Stimulated activated effector memory CD8-positive, alpha-beta T cell treated with anti-CD3 and anti-CD28 coated beads, Interleukin-12 subunit alpha, Interleukin-12 subunit beta, amount 100 ng/mL, for 72 hours (primary cell): ENCODE measurements around the gene COPB2.
"Not testable (repeated sequence)": the region's sequence is repeated elsewhere in the genome, so short reads cannot be mapped to it uniquely, and the experiment has no call there.

Experiments
- ATAC-seq: fragments of 150-1000 bp; cut with Tn5 transposase; 2 replicates; pipeline ENCODE4 v1.10.0; 2021
- DNase-seq, 2 donors: peaks; one replicate each; pipeline ENCODE4 v3.0.0; 2021 to 2022; ENCODE audit warnings: low spot score in 2 of 2
- H3K27ac Mint-ChIP-seq: one replicate; pipeline ENCODE4 v1.8.0; 2022; ENCODE audit warnings: mild to moderate bottlenecking, mixed read lengths
- H3K36me3 Mint-ChIP-seq: one replicate; pipeline ENCODE4 v1.8.0; 2022; ENCODE audit warnings: mild to moderate bottlenecking, mixed read lengths
- H3K4me1 Mint-ChIP-seq: one replicate; pipeline ENCODE4 v1.8.0; 2022; ENCODE audit warnings: mixed read lengths
- H3K4me3 Mint-ChIP-seq: one replicate; pipeline ENCODE4 v1.8.0; 2022; ENCODE audit warnings: mild to moderate bottlenecking, mixed read lengths
- H3K9me3 Mint-ChIP-seq: one replicate; pipeline ENCODE4 v1.8.0; 2022; ENCODE audit warnings: mixed read lengths

Gene COPB2

GRCh38 chr3:139396707-139397106 lies 7.3 kb upstream of the COPB2 start:
- H3K27ac Mint-ChIP-seq = no peak overlapping the region
- no peak for ATAC-seq
- H3K9me3 Mint-ChIP-seq = no peaks in the 10 kb centered on the region
- no peak overlapping the region for H3K4me3 Mint-ChIP-seq
- H3K4me1 Mint-ChIP-seq = peaks cover 5% of the 10 kb centered on the region
- no peaks in the 10 kb centered on the region for H3K36me3 Mint-ChIP-seq
- DNase-seq = no peak

GRCh38 chr3:139394116-139394515 lies 4.7 kb upstream of the COPB2 start:
- H3K4me3 Mint-ChIP-seq = no peak overlapping the region
- no peaks in the 10 kb centered on the region for H3K9me3 Mint-ChIP-seq
- DNase-seq (no peak), ATAC-seq (no peak)
- H3K27ac Mint-ChIP-seq = no peak overlapping the region
- peaks cover 14% of the 10 kb centered on the region for H3K36me3 Mint-ChIP-seq
- H3K4me1 Mint-ChIP-seq = peaks cover 10% of the 10 kb centered on the region

GRCh38 chr3:139388821-139389551 lies 461 bp downstream of the COPB2 start:
- H3K4me1 Mint-ChIP-seq = peaks cover 32% of the 10 kb centered on the region
- peaks cover 38% of the 10 kb centered on the region for H3K36me3 Mint-ChIP-seq
- peak overlapping the region; percentile 98 for H3K27ac Mint-ChIP-seq
- no peaks in the 10 kb centered on the region for H3K9me3 Mint-ChIP-seq
- no peak for DNase-seq
- H3K4me3 Mint-ChIP-seq = peak overlapping the region; percentile 88
- ATAC-seq = peak; percentile 48

DNA sequence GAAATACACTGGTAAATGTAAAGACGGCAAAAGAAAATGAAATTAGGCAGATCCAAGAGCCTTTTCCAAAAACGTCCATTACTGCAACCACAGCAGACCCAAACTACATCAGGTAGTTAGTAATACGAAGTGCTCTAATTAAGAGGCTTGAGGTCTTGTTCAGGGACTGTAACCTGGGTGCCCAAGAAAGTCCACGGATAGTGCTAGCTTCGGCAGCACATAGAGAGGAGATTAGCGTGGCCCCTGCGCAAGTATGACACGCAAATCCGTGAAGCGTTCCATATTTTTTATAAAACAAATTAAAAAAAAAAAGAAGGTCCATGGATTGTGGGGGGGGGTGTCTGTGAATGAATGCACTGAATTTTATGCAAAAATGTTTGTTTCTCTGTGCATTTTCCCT lies 1.4 kb downstream of the COPB2 start:
- Mint-ChIP-seq H3K36me3 (peaks cover 42% of the 10 kb centered on the region), H3K9me3 (no peaks in the 10 kb centered on the region), H3K27ac (peak overlapping the region; percentile 98), H3K4me1 (peaks cover 32% of the 10 kb centered on the region), H3K4me3 (peak overlapping the region; percentile 88)
- ATAC-seq (no peak), DNase-seq (no peak)

DNA sequence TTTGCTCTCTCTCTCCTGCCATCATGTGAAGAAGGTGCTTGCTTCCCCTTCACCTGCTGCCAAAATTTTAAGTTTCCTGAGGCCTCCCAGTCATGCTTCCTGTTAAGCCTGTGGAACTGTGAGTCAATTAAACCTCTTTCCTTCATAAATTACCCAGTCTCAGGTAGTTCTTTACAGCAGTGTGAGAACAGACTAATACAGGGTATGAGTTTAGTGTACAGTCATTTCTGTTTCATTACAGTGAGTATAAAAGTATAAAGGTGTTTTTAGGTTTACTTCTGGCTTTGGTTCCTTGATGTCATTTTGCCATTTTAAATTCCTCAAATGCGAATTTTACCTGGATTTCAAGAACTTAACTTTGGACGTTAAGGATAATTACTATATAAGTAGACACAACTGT lies 7.2 kb downstream of the COPB2 start:
- ATAC-seq, H3K27ac Mint-ChIP-seq: not testable (repeated sequence)
- peaks cover 80% of the 10 kb centered on the region for H3K36me3 Mint-ChIP-seq

DNA sequence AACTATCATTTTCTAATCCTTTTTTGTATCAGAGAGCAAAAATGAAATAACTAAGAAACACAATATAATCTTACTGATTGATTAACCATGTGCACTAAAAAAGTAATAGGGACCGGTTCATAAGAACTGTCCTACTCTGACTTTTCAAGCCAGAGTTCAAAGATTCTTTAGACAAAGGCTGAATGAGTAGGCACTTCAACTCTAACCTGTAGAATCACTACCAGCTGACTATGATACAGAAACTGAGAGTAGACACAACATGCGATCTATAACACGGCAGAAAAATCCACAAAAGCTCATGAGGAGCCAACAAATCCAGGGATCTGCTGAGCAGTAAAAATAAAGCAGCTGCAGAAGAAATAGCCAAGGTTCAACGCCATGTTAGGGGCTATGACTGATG lies 8.9 kb downstream of the COPB2 start:
- Mint-ChIP-seq H3K4me1 (peaks cover 25% of the 10 kb centered on the region), H3K9me3 (no peaks in the 10 kb centered on the region), H3K36me3 (peaks cover 86% of the 10 kb centered on the region), H3K4me3 (no peak overlapping the region), H3K27ac (peak overlapping the region; percentile 15)
- no peak for DNase-seq
- peak; percentile 61 for ATAC-seq

More for the DNA sequence above, 7.2 kb downstream of the COPB2 start:
- not testable (repeated sequence) for H3K4me3 Mint-ChIP-seq, H3K9me3 Mint-ChIP-seq, DNase-seq
- peaks cover 39% of the 10 kb centered on the region for H3K4me1 Mint-ChIP-seq

DNA sequence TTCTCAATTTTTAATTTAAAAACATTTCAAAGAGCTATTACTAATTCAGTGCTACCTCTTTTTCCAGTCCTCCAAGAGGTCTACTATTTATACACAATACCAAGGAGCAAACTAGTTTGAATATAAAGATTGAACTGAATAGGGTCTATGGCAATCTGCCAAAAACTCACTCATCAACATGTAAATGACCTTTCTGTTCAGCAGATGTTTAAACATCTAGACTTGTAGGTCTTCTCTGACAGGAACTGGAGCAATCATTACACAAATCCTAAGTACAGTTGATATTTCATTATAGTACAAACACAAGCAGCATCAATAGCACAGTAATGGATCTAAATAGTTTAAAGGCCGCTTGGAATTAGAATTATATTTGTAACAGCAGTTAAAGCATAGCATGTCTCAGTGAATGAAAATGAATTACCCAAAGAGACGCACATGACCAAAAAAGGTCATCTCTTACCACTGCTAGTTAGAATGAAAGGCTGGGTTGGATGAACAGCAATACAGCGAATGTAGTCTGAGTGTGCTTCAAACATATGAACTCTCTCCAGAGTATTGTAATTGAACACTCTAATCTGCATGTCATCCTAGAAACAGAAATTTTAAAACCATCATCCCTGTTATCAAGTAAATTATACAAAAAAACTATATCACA lies 10.7 kb downstream of the COPB2 start:
- peak overlapping the region; percentile 60 for H3K27ac Mint-ChIP-seq
- DNase-seq = no peak
- H3K36me3 Mint-ChIP-seq = peaks cover 97% of the 10 kb centered on the region
- H3K4me1 Mint-ChIP-seq = peaks cover 25% of the 10 kb centered on the region
- no peak for ATAC-seq
- H3K9me3 Mint-ChIP-seq = no peaks in the 10 kb centered on the region
- H3K4me3 Mint-ChIP-seq = no peak overlapping the region

- Mint-ChIP-seq H3K27ac (no peak overlapping the region), H3K36me3 (peaks cover 100% of the 10 kb centered on the region), H3K9me3 (no peaks in the 10 kb centered on the region), H3K4me3 (no peak overlapping the region), H3K4me1 (peaks cover 25% of the 10 kb centered on the region)
- ATAC-seq = no peak
- no peak for DNase-seq
These were observed 12.1 kb downstream of the COPB2 start for GRCh38 chr3:139377378-139377777.

DNA sequence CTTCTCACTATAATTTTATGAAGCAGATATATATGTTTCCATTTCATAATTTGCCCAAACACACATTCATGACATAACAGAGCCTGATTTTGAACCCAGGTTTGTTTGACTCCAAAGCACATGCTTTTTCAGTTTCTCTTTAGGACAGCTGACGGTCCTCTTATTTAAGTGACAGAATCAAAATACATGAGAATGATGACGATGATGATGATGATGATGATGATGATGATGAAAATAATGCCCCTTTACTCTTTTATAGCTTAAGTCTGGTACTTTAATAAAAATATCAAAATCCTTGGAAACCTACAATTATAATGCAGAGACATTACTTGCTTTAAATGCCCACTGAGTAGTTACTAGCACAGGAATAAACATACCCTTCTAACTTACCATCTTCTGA lies 15.3 kb downstream of the COPB2 start:
- no peak for ATAC-seq
- Mint-ChIP-seq H3K36me3 (peaks cover 100% of the 10 kb centered on the region), H3K4me3 (no peak overlapping the region), H3K4me1 (peaks cover 6% of the 10 kb centered on the region), H3K9me3 (no peaks in the 10 kb centered on the region), H3K27ac (no peak overlapping the region)
- DNase-seq = no peak

DNA sequence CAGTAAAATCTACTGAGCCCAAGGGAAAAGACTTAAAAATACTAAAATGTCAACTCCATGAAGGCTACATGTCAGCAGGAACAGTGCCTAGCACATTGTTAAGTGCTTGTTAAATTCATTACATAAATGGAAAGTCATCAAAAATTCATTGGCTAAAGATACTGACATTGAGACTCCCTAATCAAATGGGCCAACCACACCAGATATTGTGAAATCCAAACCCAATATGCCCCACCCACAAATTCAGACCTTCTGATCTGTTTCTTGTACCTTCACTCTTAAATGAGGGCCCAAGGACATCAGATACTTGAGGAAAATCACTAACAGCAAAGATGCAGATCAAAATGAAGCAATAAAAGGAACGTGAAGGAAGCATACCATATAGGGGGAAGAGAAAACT lies 24.9 kb downstream of the COPB2 start:
- H3K36me3 Mint-ChIP-seq = peaks cover 98% of the 10 kb centered on the region
- no peaks in the 10 kb centered on the region for H3K9me3 Mint-ChIP-seq
- H3K27ac Mint-ChIP-seq = no peak overlapping the region
- H3K4me3 Mint-ChIP-seq = no peak overlapping the region
- DNase-seq (no peak), ATAC-seq (no peak)
- no peaks in the 10 kb centered on the region for H3K4me1 Mint-ChIP-seq

DNA sequence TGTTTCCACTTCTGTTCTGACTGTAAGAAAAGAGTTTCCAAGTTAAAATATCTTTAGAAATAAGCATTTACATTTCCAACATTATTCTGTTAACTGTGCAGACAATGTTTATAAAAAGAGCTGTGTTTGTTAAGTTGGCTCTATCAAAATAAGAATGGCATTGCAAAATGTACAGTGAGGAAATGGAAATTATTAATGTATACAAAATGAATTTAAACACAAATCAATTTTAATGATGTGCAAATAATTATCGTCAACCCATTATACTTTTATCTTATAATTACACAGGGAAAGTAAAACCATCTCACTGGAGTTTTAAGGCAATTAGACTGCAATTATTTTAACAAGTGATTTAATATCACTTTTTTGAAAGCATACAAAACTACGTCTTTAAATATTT lies 28.2 kb downstream of the COPB2 start:
- DNase-seq (no peak), ATAC-seq (no peak)
- no peaks in the 10 kb centered on the region for H3K9me3 Mint-ChIP-seq
- no peak overlapping the region for H3K27ac Mint-ChIP-seq
- no peak overlapping the region for H3K4me3 Mint-ChIP-seq
- H3K4me1 Mint-ChIP-seq = peaks cover 18% of the 10 kb centered on the region
- peaks cover 98% of the 10 kb centered on the region for H3K36me3 Mint-ChIP-seq

DNA sequence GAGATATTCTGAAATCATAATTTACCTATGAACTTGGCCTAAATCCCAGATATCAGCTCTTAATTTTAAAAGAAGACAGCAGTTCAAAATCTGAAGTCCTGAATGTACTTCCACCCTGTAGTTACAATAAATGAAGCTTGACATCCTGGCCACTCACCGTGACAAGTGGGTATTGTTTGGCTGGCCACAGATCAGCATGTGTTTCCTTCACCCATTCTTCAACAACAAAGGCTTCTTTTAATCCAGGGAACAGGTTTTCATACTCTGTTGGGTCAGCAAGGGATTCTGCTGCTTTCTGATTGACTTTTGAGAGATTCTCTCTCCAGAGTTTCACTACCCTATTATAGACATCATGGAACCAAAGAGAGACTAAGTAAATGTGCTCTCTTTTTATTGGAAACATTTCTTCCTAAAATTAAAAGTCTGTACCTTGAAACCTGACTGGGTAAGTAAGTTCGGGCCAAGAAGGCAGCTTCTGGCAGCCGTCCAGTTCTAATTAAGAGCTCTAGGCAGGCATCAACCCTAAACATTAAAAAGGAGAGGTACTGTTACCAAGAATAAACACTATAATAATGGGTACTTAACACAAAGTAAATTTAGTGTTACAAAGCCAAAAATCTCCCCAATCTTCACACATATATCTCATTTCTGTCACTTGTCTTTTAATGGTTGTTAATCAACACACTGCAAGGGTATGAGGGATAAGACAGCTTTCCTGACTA lies 30.4 kb downstream of the COPB2 start:
- H3K4me1 Mint-ChIP-seq = peaks cover 26% of the 10 kb centered on the region
- H3K27ac Mint-ChIP-seq = no peak overlapping the region

DNA sequence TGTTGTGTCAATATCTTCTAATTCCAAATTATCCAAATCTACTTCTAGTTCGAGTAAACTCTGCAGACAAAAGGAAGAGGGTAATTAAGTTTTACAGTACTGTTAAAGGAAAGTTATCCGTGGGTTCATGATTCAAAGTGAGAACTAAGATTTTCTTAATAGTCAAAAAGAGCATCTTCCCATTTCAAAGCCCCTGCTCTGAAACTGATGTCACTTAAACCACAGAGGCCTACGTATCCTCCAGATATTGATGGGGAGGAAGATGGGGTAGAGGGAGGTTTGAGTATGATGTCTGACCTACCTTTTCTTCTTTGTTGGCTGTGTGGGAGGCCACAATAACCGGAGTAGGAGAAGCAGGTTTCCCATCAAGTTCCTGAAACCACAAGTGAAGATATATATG lies 31.5 kb downstream of the COPB2 start:
- H3K9me3 Mint-ChIP-seq = no peaks in the 10 kb centered on the region
- no peak overlapping the region for H3K4me3 Mint-ChIP-seq
- H3K36me3 Mint-ChIP-seq = peaks cover 100% of the 10 kb centered on the region
- H3K27ac Mint-ChIP-seq = peak overlapping the region; percentile 38
- DNase-seq (no peak), ATAC-seq (peak; percentile 99)
- peaks cover 26% of the 10 kb centered on the region for H3K4me1 Mint-ChIP-seq

More for the DNA sequence above, 30.4 kb downstream of the COPB2 start:
- Mint-ChIP-seq H3K36me3 (peaks cover 98% of the 10 kb centered on the region), H3K9me3 (no peaks in the 10 kb centered on the region), H3K4me3 (no peak overlapping the region)
- DNase-seq = no peak
- no peak for ATAC-seq

DNA sequence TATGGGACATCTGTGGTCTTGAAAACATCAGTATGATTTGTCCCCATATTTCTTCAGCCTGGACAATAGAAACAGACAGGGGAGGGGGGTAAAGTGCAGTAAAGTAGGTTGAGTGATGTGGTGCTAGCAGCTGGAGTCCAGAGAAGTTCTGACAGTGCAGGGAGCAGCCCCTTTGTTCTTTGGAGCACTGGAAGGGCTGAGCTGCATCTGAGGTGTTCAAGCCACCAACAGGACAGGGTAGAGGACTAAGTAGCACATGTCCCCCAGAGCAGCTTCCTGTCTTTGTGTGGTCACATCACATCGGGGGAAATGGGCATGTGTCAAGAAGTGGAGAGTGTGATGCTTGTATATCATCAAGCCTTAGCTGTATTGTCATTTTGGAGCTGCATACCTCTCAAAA lies 33.6 kb downstream of the COPB2 start:
- Mint-ChIP-seq H3K4me3 (no peak overlapping the region), H3K36me3 (peaks cover 100% of the 10 kb centered on the region), H3K9me3 (no peaks in the 10 kb centered on the region), H3K4me1 (peaks cover 26% of the 10 kb centered on the region), H3K27ac (peak overlapping the region; percentile 30)
- no peak for DNase-seq
- ATAC-seq = no peak

DNA sequence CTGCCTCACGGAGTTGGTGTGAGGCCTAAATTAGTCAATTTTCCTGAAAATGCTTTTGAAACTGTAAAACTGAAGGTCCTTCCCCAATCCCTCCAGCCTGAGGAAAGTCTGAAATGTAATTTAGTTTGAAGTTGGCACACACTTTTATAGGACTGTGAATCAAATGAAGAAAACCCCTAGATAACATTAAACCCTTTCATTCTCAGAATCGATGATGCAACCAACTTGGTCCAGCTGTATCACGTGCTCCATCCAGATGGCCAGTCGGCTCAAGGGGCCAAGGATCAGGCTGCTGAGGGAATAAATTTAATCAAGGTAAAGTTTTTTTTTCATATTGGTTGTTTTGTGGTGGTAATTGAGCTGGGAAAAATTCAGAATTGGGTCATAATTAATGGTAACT lies 34.0 kb downstream of the COPB2 start:
- no peak overlapping the region for H3K4me3 Mint-ChIP-seq
- H3K36me3 Mint-ChIP-seq = peaks cover 100% of the 10 kb centered on the region
- DNase-seq = no peak
- no peaks in the 10 kb centered on the region for H3K9me3 Mint-ChIP-seq
- no peak for ATAC-seq
- peaks cover 26% of the 10 kb centered on the region for H3K4me1 Mint-ChIP-seq
- H3K27ac Mint-ChIP-seq = peak overlapping the region; percentile 30

DNA sequence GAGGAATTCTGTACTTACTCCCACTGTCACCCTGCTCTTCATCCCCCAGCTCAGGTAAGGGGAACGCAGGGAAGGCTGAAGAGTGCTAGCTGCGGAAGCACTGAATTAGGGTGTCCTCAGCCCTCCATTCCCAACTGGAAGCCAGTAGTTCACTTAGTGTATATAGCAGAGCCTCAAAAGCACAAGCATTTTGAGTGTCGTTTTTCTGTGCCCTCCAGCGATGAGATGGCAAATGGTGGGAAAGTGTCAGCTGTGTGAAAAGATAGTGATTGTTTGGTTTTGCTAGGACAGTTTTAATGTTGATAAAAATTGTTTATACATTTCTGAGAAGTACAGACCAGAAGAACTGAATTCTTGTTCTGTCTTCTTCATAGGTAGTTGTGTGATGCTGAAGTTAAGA lies 34.8 kb downstream of the COPB2 start:
- Mint-ChIP-seq H3K36me3 (peaks cover 100% of the 10 kb centered on the region), H3K4me1 (peaks cover 26% of the 10 kb centered on the region), H3K27ac (no peak overlapping the region), H3K9me3 (no peaks in the 10 kb centered on the region), H3K4me3 (no peak overlapping the region)
- ATAC-seq (no peak), DNase-seq (no peak)
